ENCODE measurements around the gene PML.

The PML gene

DNA sequence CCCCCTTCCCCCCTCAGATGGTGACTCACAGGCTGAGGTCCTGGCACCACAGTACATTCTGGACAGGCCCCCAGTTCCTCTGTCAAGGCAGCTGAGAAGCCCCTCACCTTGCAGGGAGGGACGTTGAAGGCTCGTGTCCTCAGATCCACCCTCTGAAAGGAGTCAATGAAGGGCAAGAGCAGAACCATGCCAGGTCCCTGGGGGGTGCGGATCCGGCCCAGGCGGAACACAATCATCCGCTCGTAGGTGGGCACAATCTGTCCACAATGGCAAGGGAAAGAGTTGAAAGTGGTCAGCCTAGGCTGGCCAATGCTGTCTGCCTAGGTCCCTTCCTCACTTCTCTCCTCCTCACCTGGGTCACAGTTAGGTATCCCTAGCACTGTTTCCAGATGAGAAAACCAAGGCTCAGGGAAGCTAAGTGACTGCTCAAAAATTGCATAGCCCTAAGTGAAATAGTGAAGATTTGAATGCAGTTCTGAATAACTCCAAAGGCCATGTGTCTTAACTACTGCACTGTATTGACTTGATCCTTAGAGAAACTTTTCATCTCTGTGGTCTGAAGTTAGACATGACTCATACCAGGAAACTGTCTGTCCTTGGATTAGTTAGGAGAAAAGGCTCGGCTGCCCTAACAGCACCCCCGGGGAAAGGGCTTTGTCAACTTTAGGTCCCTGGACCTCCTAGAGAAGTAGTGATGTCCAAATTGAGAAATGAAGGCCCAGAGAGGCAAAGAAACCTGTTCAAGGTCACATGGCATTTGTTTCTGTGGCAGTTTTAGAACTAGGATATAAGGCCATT, 5.3 kb upstream of the PML start:
- H3K36me3 ChIP-seq (ENCODE audit: control insufficient read depth in 5 of 5, insufficient read depth in 5 of 5, low read length in 5 of 5): peaks cover 0 to 16% (median 9%) of the 10 kb centered on the region in 5 donors
- no peak overlapping the region for H3K4me3 ChIP-seq (ENCODE audit: low read depth in 1 of 5, low read length in 5 of 5)
- H3K27me3 ChIP-seq (ENCODE audit: control insufficient read depth in 5 of 5, insufficient read depth in 4 of 5, low read length in 5 of 5): no peaks in the 10 kb centered on the region
- peak overlapping the region; percentile 97 for H3K27ac ChIP-seq (ENCODE audit: low read depth, low read length)
- H3K4me1 ChIP-seq (ENCODE audit: control insufficient read depth in 5 of 5, insufficient read depth in 5 of 5, low read length in 5 of 5): peaks cover 33 to 98% (median 89%) of the 10 kb centered on the region in 5 donors
- no peaks in the 10 kb centered on the region for H3K9me3 ChIP-seq (ENCODE audit: control insufficient read depth in 5 of 5, low read length in 5 of 5)
- H3K9ac ChIP-seq (ENCODE audit: low read length in 5 of 5): peak overlapping the region in 1 of 5 donors; percentile 51

GRCh38 chr15:73990250-73991005, 4.1 kb upstream of the PML start:
- H3K36me3 ChIP-seq (ENCODE audit: control insufficient read depth in 5 of 5, insufficient read depth in 5 of 5, low read length in 5 of 5): peaks cover 0 to 9% (median 8%) of the 10 kb centered on the region in 5 donors
- H3K4me3 ChIP-seq (ENCODE audit: low read depth in 1 of 5, low read length in 5 of 5): peak overlapping the region in 3 of 5 donors; percentile 37 to 75 (median 75)
- no peaks in the 10 kb centered on the region for H3K9me3 ChIP-seq (ENCODE audit: control insufficient read depth in 5 of 5, low read length in 5 of 5)
- peak overlapping the region; percentile 86 to 94 (median 91) for H3K9ac ChIP-seq (ENCODE audit: low read length in 5 of 5)
- H3K4me1 ChIP-seq (ENCODE audit: control insufficient read depth in 5 of 5, insufficient read depth in 5 of 5, low read length in 5 of 5): peaks cover 29 to 95% (median 85%) of the 10 kb centered on the region in 5 donors
- H3K27ac ChIP-seq (ENCODE audit: low read depth, low read length): peak overlapping the region; percentile 97
- no peaks in the 10 kb centered on the region for H3K27me3 ChIP-seq (ENCODE audit: control insufficient read depth in 5 of 5, insufficient read depth in 4 of 5, low read length in 5 of 5)

GRCh38 chr15:73991260-73991659, 3.3 kb upstream of the PML start:
- H3K27ac ChIP-seq (ENCODE audit: low read depth, low read length): peak overlapping the region; percentile 97
- H3K9ac ChIP-seq (ENCODE audit: low read length in 5 of 5): peak overlapping the region; percentile 86 to 94 (median 91)
- peaks cover 0 to 9% (median 6%) of the 10 kb centered on the region in 5 donors for H3K36me3 ChIP-seq (ENCODE audit: control insufficient read depth in 5 of 5, insufficient read depth in 5 of 5, low read length in 5 of 5)
- H3K9me3 ChIP-seq (ENCODE audit: control insufficient read depth in 5 of 5, low read length in 5 of 5): no peaks in the 10 kb centered on the region
- H3K4me1 ChIP-seq (ENCODE audit: control insufficient read depth in 5 of 5, insufficient read depth in 5 of 5, low read length in 5 of 5): peaks cover 27 to 95% (median 81%) of the 10 kb centered on the region in 5 donors
- no peaks in the 10 kb centered on the region for H3K27me3 ChIP-seq (ENCODE audit: control insufficient read depth in 5 of 5, insufficient read depth in 4 of 5, low read length in 5 of 5)
- peak overlapping the region; percentile 63 to 75 (median 70) for H3K4me3 ChIP-seq (ENCODE audit: low read depth in 1 of 5, low read length in 5 of 5)

DNA sequence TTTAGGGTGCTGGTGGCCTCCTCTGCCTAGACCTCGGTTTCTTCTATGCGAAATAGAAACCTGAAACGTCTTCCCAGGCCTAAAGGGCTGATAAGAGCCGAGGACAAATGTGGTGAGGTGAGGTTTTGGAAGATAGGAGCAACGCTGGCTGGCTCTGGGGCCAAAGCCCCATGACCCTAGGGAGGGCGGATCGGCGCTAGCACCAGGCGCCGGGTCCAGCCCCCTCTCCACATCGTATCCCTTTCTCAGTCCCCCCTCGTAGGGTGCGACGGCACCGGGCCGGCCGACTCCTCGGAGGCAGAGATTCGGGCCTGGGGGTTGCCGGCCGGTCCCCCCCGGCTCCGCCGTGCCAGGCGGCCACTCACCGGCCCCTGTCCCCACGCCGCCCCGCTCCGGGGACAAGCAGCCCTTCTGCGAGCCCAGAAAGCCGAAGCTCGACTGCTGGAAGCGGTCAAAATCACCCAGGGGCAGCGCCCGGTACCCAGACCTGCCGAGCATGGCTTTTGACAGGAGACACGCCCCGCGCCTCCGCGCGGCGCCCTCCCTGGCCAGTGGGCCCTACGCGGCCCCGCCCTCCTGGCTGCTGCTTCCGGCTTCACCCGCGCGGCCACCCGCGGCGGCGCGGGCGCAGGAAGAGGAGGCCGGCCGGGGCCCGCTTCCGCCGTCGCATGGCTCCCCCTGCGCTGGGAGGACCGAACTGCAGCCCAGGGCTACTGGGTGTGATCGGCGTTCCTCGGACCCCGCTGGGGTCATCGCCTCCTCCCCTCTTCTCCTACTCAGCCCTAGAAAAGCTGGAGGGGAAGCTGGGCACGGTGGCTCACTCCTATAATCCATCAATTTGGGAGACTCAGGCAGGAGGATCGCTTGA, 2.6 kb upstream of the PML start, which contains the start of gene STOML1:
TSS of gene STOML1 (minus strand) at position 570 of the 868 bp plus-strand sequence. CDS start at position 498, 72 bp downstream.
- peaks cover 23 to 95% (median 79%) of the 10 kb centered on the region in 5 donors for H3K4me1 ChIP-seq (ENCODE audit: control insufficient read depth in 5 of 5, insufficient read depth in 5 of 5, low read length in 5 of 5)
- H3K27me3 ChIP-seq (ENCODE audit: control insufficient read depth in 5 of 5, insufficient read depth in 4 of 5, low read length in 5 of 5): no peaks in the 10 kb centered on the region
- H3K36me3 ChIP-seq (ENCODE audit: control insufficient read depth in 5 of 5, insufficient read depth in 5 of 5, low read length in 5 of 5): peaks cover 0 to 7% (median 5%) of the 10 kb centered on the region in 5 donors
- H3K27ac ChIP-seq (ENCODE audit: low read depth, low read length): peak within 1 kb of the TSS; percentile 97
- H3K9ac ChIP-seq (ENCODE audit: low read length in 5 of 5): peak within 1 kb of the TSS; percentile 86 to 94 (median 91)
- no peaks in the 10 kb centered on the region for H3K9me3 ChIP-seq (ENCODE audit: control insufficient read depth in 5 of 5, low read length in 5 of 5)
- peak within 1 kb of the TSS; percentile 63 to 75 (median 70) for H3K4me3 ChIP-seq (ENCODE audit: low read depth in 1 of 5, low read length in 5 of 5)

GRCh38 chr15:73992594-73992898, 2.0 kb upstream of the PML start:
- H3K4me1 ChIP-seq (ENCODE audit: control insufficient read depth in 5 of 5, insufficient read depth in 5 of 5, low read length in 5 of 5): peaks cover 22 to 95% (median 79%) of the 10 kb centered on the region in 5 donors
- peak overlapping the region; percentile 23 to 75 (median 41) for H3K4me3 ChIP-seq (ENCODE audit: low read depth in 1 of 5, low read length in 5 of 5)
- H3K9me3 ChIP-seq (ENCODE audit: control insufficient read depth in 5 of 5, low read length in 5 of 5): no peaks in the 10 kb centered on the region
- H3K9ac ChIP-seq (ENCODE audit: low read length in 5 of 5): peak overlapping the region in 1 of 5 donors; percentile 50
- H3K27ac ChIP-seq (ENCODE audit: low read depth, low read length): peak overlapping the region; percentile 97
- H3K27me3 ChIP-seq (ENCODE audit: control insufficient read depth in 5 of 5, insufficient read depth in 4 of 5, low read length in 5 of 5): no peaks in the 10 kb centered on the region
- H3K36me3 ChIP-seq (ENCODE audit: control insufficient read depth in 5 of 5, insufficient read depth in 5 of 5, low read length in 5 of 5): peaks cover 0 to 5% (median 3%) of the 10 kb centered on the region in 5 donors

GRCh38 chr15:73993211-73993994, 1.1 kb upstream of the PML start:
- Histone ChIP-seq H3K4me3 (ENCODE audit: low read depth in 1 of 5, low read length in 5 of 5) (peak overlapping the region; percentile 75 to 99 (median 96)), H3K9me3 (ENCODE audit: control insufficient read depth in 5 of 5, low read length in 5 of 5) (no peaks in the 10 kb centered on the region), H3K4me1 (ENCODE audit: control insufficient read depth in 5 of 5, insufficient read depth in 5 of 5, low read length in 5 of 5) (peaks cover 24 to 95% (median 79%) of the 10 kb centered on the region in 5 donors), H3K27ac (ENCODE audit: low read depth, low read length) (no peak overlapping the region), H3K9ac (ENCODE audit: low read length in 5 of 5) (peak overlapping the region in 4 of 5 donors; percentile 35 to 94 (median 76)), H3K36me3 (ENCODE audit: control insufficient read depth in 5 of 5, insufficient read depth in 5 of 5, low read length in 5 of 5) (peaks cover 0 to 10% (median 9%) of the 10 kb centered on the region in 5 donors), H3K27me3 (ENCODE audit: control insufficient read depth in 5 of 5, insufficient read depth in 4 of 5, low read length in 5 of 5) (no peaks in the 10 kb centered on the region)

DNA sequence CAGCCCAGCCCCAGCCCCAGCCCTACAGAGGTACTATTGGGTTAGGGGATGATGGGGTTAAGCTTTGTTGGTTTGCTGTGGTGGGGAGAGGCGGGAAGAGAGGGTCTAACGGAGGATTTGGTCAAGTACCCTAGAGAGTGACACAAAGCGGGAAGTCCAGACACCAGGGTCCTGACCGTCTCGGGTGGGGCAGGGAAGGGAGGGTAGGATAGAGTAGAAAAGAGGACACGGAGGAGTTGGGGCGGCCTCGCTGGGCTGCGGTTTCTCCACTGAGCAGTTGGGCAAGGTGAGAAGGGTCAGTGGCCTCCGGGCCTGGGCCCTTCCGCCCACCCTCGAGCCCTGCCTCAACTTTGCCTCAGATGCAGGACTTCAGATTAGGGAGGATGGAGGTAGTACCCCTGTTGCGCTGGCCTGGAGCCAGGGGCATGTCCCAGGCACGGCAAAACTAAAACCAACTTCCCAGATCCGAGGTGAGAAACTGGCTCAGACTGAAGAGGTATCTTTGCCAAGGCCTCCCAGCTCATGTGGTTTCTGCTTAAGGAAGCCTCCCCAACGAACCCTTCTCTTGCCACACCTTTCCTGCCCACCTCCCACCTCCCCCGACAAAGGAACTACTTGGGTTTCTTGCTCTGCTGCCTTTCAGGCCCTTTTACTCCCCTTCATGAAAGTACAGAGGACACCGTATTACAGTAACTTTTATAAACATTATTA, 551 bp downstream of the PML start:
- Histone ChIP-seq H3K9me3 (ENCODE audit: control insufficient read depth in 5 of 5, low read length in 5 of 5) (no peaks in the 10 kb centered on the region), H3K9ac (ENCODE audit: low read length in 5 of 5) (peak overlapping the region; percentile 81 to 96 (median 95)), H3K27me3 (ENCODE audit: control insufficient read depth in 5 of 5, insufficient read depth in 4 of 5, low read length in 5 of 5) (no peaks in the 10 kb centered on the region), H3K4me1 (ENCODE audit: control insufficient read depth in 5 of 5, insufficient read depth in 5 of 5, low read length in 5 of 5) (peaks cover 20 to 89% (median 79%) of the 10 kb centered on the region in 5 donors), H3K4me3 (ENCODE audit: low read depth in 1 of 5, low read length in 5 of 5) (peak overlapping the region; percentile 92 to 99 (median 96)), H3K27ac (ENCODE audit: low read depth, low read length) (peak overlapping the region; percentile 94), H3K36me3 (ENCODE audit: control insufficient read depth in 5 of 5, insufficient read depth in 5 of 5, low read length in 5 of 5) (peaks cover 10 to 18% (median 16%) of the 10 kb centered on the region in 5 donors)

GRCh38 chr15:73996267-73996666, 1.8 kb downstream of the PML start:
- Histone ChIP-seq H3K4me3 (ENCODE audit: low read depth in 1 of 5, low read length in 5 of 5) (peak overlapping the region; percentile 92 to 99 (median 96)), H3K36me3 (ENCODE audit: control insufficient read depth in 5 of 5, insufficient read depth in 5 of 5, low read length in 5 of 5) (peaks cover 10 to 22% (median 16%) of the 10 kb centered on the region in 5 donors), H3K4me1 (ENCODE audit: control insufficient read depth in 5 of 5, insufficient read depth in 5 of 5, low read length in 5 of 5) (peaks cover 13 to 85% (median 75%) of the 10 kb centered on the region in 5 donors), H3K27me3 (ENCODE audit: control insufficient read depth in 5 of 5, insufficient read depth in 4 of 5, low read length in 5 of 5) (no peaks in the 10 kb centered on the region), H3K9me3 (ENCODE audit: control insufficient read depth in 5 of 5, low read length in 5 of 5) (no peaks in the 10 kb centered on the region), H3K9ac (ENCODE audit: low read length in 5 of 5) (peak overlapping the region; percentile 7 to 96 (median 52)), H3K27ac (ENCODE audit: low read depth, low read length) (peak overlapping the region; percentile 94)
